ENCODE data around the gene NFKB1. TPM values are rescaled to one million over a fixed set of nuclear protein-coding genes. Genes with fewer than 3 reads are reported as not detected.
A peak's percentile ranks its signal among the peaks of the same experiment; 100 is the strongest.
"Not testable (repeated sequence)": the region's sequence is repeated elsewhere in the genome, so short reads cannot be mapped to it uniquely, and the experiment has no call there.

The NFKB1 gene
- polyA plus RNA-seq, 1 donor from 2014 or later: 8.6 TPM

GRCh38 chr4:102616636-102617035, 115.5 kb downstream of the NFKB1 start:
- no peak overlapping the region for H3K4me3 ChIP-seq (ENCODE audit: low read length)
- no peak for TF ChIP-seq RAD21 (conservative IDR thresholded peaks at IDR 0.05)
- TF ChIP-seq TAF1 (IDR thresholded peaks at IDR 0.05; ENCODE audit: low read depth): no peak
- TF ChIP-seq POLR2AphosphoS5 (IDR thresholded peaks at IDR 0.05): no peak
- no peak for TF ChIP-seq CTCF (IDR thresholded peaks at IDR 0.05; ENCODE audit: poor library complexity, severe bottlenecking)
- H3K27me3 ChIP-seq (ENCODE audit: insufficient read depth, low read depth, low read length): no peaks in the 10 kb centered on the region
- no peak overlapping the region for H2AFZ ChIP-seq (ENCODE audit: low read depth, low read length)
- no peak overlapping the region for H3K27ac ChIP-seq (ENCODE audit: low read length)
- no peaks in the 10 kb centered on the region for H3F3A ChIP-seq (ENCODE audit: insufficient read depth, low read length, poor library complexity, severe bottlenecking)
- no peaks in the 10 kb centered on the region for H3K79me2 ChIP-seq (replicated peaks; ENCODE audit: insufficient read depth, low read length)
- no peaks in the 10 kb centered on the region for H3K36me3 ChIP-seq (ENCODE audit: insufficient read depth, low read length)
- H3K9me3 ChIP-seq (ENCODE audit: low read length): no peaks in the 10 kb centered on the region
- no peaks in the 10 kb centered on the region for H4K20me1 ChIP-seq (ENCODE audit: insufficient read depth)
- no peak overlapping the region for H3K4me2 ChIP-seq (ENCODE audit: low read length)
- H3K9ac ChIP-seq (ENCODE audit: low read length): no peak overlapping the region
- no peaks in the 10 kb centered on the region for H3K9me2 ChIP-seq (ENCODE audit: insufficient read depth, low read length)

GRCh38 chr4:102619021-102619420, 117.9 kb downstream of the NFKB1 start:
- H3K9ac ChIP-seq (ENCODE audit: low read length); H3K27me3 ChIP-seq (ENCODE audit: insufficient read depth, low read depth, low read length); H3K9me2 ChIP-seq (ENCODE audit: insufficient read depth, low read length); H3K36me3 ChIP-seq (ENCODE audit: insufficient read depth, low read length); H4K20me1 ChIP-seq (ENCODE audit: insufficient read depth); H3K9me3 ChIP-seq (ENCODE audit: low read length); H3K4me3 ChIP-seq (ENCODE audit: low read length); H3F3A ChIP-seq (ENCODE audit: insufficient read depth, low read length, poor library complexity, severe bottlenecking); H3K79me2 ChIP-seq (replicated peaks; ENCODE audit: insufficient read depth, low read length); H3K4me2 ChIP-seq (ENCODE audit: low read length); H2AFZ ChIP-seq (ENCODE audit: low read depth, low read length); H3K27ac ChIP-seq (ENCODE audit: low read length): not testable (repeated sequence)

GRCh38 chr4:102619776-102620631, 118.8 kb downstream of the NFKB1 start:
- not testable (repeated sequence) for H3K4me2 ChIP-seq (ENCODE audit: low read length)

GRCh38 chr4:102620697-102621497, 119.7 kb downstream of the NFKB1 start:
- Histone ChIP-seq H3K27ac (ENCODE audit: low read length) (no peak overlapping the region), H2AFZ (ENCODE audit: low read depth, low read length) (no peak overlapping the region), H3K27me3 (ENCODE audit: insufficient read depth, low read depth, low read length) (no peaks in the 10 kb centered on the region), H3K9me2 (ENCODE audit: insufficient read depth, low read length) (no peaks in the 10 kb centered on the region), H3K36me3 (ENCODE audit: insufficient read depth, low read length) (no peaks in the 10 kb centered on the region), H4K20me1 (ENCODE audit: insufficient read depth) (no peaks in the 10 kb centered on the region), H3K4me2 (ENCODE audit: low read length) (no peak overlapping the region), H3K9ac (ENCODE audit: low read length) (no peak overlapping the region), H3K9me3 (ENCODE audit: low read length) (no peaks in the 10 kb centered on the region), H3F3A (ENCODE audit: insufficient read depth, low read length, poor library complexity, severe bottlenecking) (no peaks in the 10 kb centered on the region), H3K4me3 (ENCODE audit: low read length) (peak overlapping the region; percentile 37), H3K79me2 (replicated peaks; ENCODE audit: insufficient read depth, low read length) (no peaks in the 10 kb centered on the region)
- TF ChIP-seq CTCF (IDR thresholded peaks at IDR 0.05; ENCODE audit: poor library complexity, severe bottlenecking) (peak; percentile 94), TAF1 (IDR thresholded peaks at IDR 0.05; ENCODE audit: low read depth) (no peak), SMC3 (conservative IDR thresholded peaks at IDR 0.05; ENCODE audit: poor library complexity) (peak; percentile 99), RAD21 (conservative IDR thresholded peaks at IDR 0.05) (peak; percentile 97)

More at GRCh38 chr4:102619776-102620631, 118.8 kb downstream of the NFKB1 start:
- not testable (repeated sequence) for H3F3A ChIP-seq (ENCODE audit: insufficient read depth, low read length, poor library complexity, severe bottlenecking); H2AFZ ChIP-seq (ENCODE audit: low read depth, low read length); H3K4me3 ChIP-seq (ENCODE audit: low read length); H3K79me2 ChIP-seq (replicated peaks; ENCODE audit: insufficient read depth, low read length); H3K36me3 ChIP-seq (ENCODE audit: insufficient read depth, low read length); H3K27me3 ChIP-seq (ENCODE audit: insufficient read depth, low read depth, low read length); H3K9me3 ChIP-seq (ENCODE audit: low read length); H3K9me2 ChIP-seq (ENCODE audit: insufficient read depth, low read length); H4K20me1 ChIP-seq (ENCODE audit: insufficient read depth); H3K27ac ChIP-seq (ENCODE audit: low read length); H3K9ac ChIP-seq (ENCODE audit: low read length)
